AG09319 (cell line): ENCODE data around the gene LRRC41.

Experiments
- DNase-seq: peaks from one replicate; pipeline ENCODE4 v3.0.0-alpha.2; 2010; ENCODE audit warnings: low read depth; ENCODE audit errors: extremely low read depth
- TF ChIP-seq, protein P1 (sequence below): IDR thresholded peaks from 2 replicates; pipeline ENCODE4 v1.5.1; 2011; ENCODE audit warnings: low read depth, mild to moderate bottlenecking, inconsistent platforms, low read length, moderate library complexity

Gene LRRC41, protein sequence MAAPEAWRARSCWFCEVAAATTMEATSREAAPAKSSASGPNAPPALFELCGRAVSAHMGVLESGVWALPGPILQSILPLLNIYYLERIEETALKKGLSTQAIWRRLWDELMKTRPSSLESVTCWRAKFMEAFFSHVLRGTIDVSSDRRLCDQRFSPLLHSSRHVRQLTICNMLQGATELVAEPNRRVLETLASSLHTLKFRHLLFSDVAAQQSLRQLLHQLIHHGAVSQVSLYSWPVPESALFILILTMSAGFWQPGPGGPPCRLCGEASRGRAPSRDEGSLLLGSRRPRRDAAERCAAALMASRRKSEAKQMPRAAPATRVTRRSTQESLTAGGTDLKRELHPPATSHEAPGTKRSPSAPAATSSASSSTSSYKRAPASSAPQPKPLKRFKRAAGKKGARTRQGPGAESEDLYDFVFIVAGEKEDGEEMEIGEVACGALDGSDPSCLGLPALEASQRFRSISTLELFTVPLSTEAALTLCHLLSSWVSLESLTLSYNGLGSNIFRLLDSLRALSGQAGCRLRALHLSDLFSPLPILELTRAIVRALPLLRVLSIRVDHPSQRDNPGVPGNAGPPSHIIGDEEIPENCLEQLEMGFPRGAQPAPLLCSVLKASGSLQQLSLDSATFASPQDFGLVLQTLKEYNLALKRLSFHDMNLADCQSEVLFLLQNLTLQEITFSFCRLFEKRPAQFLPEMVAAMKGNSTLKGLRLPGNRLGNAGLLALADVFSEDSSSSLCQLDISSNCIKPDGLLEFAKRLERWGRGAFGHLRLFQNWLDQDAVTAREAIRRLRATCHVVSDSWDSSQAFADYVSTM

DNA sequence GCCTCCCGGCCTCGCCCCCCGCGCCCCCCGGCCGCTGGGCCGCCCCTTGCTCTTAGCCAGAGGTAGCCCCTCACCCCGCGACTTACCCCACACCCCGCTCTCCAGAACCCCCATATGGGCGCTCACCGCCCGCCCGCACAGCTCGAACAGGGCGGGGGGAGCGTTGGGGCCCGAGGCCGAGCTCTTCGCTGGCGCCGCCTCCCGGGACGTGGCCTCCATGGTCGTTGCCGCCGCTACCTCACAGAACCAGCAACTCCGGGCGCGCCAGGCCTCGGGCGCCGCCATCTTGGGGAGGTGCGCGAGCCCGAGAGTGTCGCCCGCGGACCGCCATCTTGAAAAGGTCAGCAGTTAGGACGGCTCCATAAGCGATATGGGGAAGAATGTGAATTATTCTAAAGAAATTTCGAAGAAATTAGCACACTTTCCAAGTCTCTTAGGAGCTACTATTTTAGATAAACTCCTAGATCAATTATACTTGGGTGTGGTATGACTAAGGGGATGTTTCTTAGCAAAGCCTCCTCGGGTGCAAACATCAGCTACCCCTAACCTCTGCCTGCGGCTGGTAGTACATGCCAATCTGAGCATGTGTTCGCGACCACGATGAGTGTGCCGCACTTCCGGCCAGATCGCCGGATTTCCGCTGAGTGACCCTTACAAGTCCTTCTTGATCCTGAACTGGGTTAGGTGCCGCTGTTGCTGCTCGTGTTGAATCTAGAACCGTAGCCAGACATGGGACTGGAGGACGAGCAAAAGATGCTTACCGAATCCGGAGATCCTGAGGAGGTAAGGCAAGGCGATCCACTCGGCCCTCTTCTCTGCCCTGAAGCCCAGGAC, at the start of gene LRRC41, which contains the start of gene UQCRH:
Gene LRRC41, minus strand, starts transcription at position 579 of the 834 bp plus-strand sequence. Its CDS starts 294 bp downstream, at position 285.
Gene UQCRH, plus strand, starts transcription at position 661 of the 834 bp plus-strand sequence. Its CDS starts 69 bp downstream, at position 730.
- peak; percentile 93 for DNase-seq
- TF ChIP-seq, protein P1, sequence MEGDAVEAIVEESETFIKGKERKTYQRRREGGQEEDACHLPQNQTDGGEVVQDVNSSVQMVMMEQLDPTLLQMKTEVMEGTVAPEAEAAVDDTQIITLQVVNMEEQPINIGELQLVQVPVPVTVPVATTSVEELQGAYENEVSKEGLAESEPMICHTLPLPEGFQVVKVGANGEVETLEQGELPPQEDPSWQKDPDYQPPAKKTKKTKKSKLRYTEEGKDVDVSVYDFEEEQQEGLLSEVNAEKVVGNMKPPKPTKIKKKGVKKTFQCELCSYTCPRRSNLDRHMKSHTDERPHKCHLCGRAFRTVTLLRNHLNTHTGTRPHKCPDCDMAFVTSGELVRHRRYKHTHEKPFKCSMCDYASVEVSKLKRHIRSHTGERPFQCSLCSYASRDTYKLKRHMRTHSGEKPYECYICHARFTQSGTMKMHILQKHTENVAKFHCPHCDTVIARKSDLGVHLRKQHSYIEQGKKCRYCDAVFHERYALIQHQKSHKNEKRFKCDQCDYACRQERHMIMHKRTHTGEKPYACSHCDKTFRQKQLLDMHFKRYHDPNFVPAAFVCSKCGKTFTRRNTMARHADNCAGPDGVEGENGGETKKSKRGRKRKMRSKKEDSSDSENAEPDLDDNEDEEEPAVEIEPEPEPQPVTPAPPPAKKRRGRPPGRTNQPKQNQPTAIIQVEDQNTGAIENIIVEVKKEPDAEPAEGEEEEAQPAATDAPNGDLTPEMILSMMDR = no peak

- no peak for DNase-seq
- TF ChIP-seq, protein P1 = no peak
Measured at GRCh38 chr1:46352363-46352762, 48.9 kb upstream of the LRRC41 start.

DNA sequence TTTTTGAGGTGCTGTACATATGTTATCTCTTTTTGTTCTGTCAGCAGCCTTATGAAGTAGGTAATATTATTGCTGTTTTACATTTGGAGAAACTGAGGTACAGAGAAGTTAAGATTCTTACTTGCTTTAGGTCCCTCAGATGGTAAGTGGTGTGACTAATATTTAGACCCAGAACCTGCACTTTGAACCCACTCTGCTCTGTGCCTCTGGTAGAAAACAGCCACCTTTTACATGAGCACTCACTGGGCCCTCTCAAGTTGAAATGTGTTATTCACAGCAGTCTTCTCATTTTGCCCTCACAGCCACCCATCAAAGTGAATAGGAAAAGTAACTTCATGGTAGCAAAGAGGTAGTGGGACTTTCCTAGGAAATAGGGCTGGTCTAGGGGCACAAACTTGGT, 41.9 kb upstream of the LRRC41 start:
- TF ChIP-seq, protein P1 = no peak
- no peak for DNase-seq

- DNase-seq = no peak
- TF ChIP-seq, protein P1 = no peak
Measured at GRCh38 chr1:46344481-46344880, 41.1 kb upstream of the LRRC41 start.

- no peak for DNase-seq
- TF ChIP-seq, protein P1 = no peak
Measured at GRCh38 chr1:46343705-46344104, 40.3 kb upstream of the LRRC41 start.

DNA sequence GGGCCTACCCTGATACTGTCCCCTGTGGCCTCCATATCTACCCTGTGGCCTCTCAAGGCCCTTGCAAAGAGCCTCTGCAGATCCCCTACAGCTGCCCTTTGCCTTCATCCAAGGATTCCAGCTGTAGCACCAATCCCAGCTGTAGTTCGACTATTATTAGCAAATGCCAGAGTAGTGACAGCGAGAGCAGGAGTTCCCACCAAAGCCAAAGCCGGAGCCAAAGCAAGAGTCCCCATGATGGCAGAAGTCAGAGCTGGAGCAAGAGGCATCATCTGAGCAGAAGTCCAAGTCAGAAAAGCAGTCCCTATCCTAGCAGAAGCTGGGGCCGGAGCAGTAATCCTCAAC, 39.9 kb upstream of the LRRC41 start:
- no peak for DNase-seq
- TF ChIP-seq, protein P1 = no peak
